NCI-H446 treated with DMSO at 0.1 percent for 48 hours (cell line): ENCODE data around the gene CABLES1.

ENCODE experiments used
- DNase-seq: peaks from one replicate; lab custom pipeline; 2025; lab: John Stamatoyannopoulos, UW

CABLES1 gene

DNA sequence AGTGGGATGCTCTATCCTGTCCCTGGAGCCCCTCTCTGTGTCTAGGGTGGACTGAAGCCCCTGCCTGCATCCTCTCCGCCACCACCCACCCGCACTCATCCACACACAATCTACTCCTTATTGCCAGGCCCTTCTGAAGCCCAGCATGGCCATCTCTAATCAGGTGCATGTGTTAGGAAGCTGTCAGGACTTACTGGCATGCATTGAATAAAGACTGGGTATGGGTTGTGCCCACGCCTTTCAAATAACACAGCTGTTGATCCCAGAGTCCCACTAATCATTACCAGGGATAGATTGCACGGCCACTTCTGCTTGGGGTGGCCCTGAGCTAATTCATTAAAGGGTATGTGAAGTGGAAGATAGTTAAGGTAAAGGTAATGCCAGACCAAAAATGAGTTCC lies 88.4 kb downstream of the CABLES1 start:
- DNase-seq: no peak

GRCh38 chr18:23225503-23225902 lies 90.2 kb downstream of the CABLES1 start:
- peak; percentile 54 for DNase-seq

DNA sequence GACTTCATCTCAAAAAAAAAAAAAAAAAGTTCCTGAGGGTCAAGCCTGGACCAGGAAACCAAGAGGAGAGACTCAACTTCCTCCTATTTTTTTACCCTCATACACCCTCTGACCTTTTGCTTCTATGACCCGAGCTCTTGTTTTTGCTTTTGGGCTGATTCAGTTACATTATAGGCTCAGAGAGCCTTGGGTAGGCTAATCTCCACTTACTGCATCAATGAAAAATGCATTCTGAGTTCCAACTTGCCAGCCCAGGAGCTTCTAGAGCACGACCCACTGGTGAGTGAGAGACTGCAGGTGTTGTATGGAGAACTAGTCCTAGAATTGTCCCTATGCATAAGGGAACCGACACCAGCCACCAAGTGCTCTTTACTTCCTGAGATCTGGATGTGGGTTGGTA lies 91.1 kb downstream of the CABLES1 start:
- no peak for DNase-seq

- DNase-seq: no peak
Measured at GRCh38 chr18:23226930-23227725, 91.8 kb downstream of the CABLES1 start.

GRCh38 chr18:23227726-23228070 lies 92.4 kb downstream of the CABLES1 start:
- DNase-seq: no peak

DNA sequence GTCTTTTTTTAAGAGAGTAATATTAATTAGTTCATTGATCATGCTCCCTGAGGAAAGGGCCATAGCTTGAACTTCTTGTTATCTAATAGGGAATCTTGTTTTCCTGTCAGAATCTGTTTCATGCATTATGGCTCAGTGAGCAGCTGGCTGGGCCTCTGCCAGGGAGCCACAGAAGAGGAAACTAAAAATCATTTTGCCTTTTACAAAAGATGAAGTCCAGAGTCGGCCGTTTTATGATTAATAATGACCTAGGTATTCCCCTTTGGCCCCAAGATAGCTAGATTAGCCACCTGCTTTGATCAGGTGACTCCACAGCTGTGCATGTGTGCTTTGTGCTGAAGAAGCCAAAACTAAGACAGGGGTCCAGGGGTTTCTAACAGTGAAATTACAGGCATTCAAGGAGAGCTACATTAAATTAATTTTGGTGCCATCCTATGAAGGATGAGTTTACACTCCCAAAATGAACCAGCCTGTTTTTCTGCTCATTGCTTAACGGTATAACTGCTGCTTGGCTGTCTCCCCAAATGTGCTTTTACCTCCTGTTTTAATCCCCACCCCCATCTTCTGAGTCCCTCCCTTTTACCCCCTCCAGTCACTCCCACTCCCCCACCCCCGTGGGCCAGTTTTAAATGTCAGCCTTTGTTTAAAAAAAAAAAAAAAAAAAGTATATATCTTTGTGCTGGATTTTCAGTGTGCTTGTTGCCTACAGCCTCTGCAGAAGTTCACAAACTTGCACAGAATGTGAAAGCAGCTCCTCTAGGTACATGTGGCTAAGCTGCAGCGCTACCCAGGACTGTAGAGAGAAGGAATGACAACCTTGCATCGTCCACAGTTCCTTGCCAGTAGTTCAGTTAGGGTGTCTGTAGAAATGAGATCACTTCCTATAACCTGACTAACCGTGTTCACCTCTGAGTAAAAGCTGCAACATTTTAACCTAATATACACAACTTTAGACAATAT lies 93.1 kb downstream of the CABLES1 start:
- no peak for DNase-seq

GRCh38 chr18:23229472-23229871 lies 94.2 kb downstream of the CABLES1 start:
- no peak for DNase-seq

GRCh38 chr18:23230686-23231085 lies 95.4 kb downstream of the CABLES1 start:
- no peak for DNase-seq

DNA sequence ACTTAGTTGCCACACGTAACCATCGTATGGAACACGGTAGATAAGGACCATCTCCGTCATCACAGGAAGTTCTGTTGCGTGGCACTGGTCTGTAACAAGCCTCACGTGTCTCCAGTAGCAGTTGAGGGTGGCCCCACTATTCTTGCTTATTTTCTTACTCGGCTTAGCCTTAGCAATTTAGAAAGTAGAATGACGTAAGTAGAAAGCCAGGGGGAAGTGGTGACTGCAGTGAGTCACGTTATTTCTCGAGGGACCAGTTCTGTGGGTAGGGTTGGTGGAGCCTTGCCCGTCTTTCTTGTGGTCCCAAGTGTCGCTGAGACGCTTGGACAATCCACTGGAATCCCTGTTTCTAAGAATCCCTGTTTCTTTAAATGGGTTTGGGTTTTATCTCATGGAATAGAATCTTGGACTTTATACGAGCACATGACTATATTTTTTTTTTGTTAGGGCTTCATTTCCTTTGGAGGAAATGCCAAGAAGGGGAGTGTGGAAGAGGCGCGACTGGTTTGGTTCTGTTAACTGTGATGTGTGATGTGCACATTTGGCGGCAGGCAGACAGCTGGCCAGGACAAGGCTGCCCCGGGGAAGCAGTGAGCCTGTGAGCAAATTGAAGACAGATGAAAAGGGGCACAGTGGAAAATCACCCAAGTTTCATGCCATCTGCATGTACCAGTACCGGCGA lies 96.2 kb downstream of the CABLES1 start:
- DNase-seq: no peak

DNA sequence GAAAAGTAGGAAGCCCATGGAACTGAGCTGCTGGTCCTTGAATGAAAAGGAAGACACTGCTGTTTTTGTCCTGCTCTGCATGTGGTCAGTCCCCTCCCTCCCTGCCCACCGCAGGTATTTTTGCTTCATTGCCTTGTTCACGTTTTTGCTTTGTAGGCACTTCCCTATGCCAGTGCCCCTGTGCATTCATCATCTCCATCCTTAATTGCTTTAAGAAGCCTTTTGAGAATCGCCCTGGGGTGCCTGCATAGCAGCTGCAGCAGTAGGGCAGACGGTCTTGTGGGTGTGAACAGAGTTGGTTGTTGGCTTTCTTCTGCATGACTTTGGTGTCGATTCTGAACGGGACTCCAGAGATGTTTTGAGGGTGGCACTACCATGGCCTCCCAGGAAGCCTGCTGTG lies 97.0 kb downstream of the CABLES1 start:
- no peak for DNase-seq

DNA sequence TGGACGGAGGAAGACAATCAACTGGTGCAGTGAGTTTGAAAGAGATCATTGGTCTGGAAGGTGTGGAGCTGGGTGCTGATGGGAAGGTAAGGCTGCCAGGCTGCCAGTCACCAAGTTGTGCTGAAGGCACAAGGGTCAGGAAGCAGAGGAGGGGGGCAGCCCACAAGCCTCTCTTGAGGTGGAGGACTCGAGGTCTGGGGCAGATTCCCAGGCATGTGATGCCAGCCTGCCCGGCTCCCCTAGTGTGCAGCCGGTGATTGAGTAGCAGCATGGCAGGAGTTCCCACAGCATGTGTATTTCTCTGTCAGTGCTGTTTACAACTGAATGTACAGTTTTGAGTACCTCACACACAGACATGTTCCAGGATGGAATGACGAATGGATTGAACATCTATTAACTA lies 99.3 kb downstream of the CABLES1 start:
- DNase-seq: no peak

- DNase-seq: no peak
Measured at GRCh38 chr18:23235336-23235735, 100.1 kb downstream of the CABLES1 start.

- DNase-seq: no peak
Measured at GRCh38 chr18:23235860-23236259, 100.6 kb downstream of the CABLES1 start.

DNA sequence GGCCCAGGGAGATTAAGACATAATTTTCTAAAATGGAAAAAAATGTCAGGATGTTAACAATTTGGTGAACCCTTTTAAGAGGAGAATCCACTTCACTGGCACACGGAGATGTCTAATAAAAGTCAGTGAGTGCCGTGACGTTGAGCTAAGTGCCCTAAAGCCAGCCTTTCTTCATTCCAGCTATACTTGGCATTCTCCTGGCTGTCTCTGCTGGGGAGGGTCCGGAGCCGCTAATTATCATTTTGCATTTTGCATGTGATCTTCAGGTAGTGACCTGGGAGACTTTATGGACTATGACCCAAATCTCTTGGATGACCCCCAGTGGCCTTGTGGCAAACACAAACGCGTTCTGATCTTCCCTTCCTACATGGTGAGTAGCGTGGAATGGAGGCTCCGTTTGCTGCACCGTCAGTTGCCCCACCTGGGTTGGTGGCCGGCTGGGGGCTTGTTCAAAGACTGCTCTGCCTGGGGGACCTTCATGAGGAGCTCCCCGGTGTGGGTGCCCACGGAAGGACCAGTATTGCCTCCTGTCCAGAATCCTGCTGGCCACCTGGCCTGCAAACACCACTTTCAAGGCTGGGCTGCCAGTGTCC lies 101.7 kb downstream of the CABLES1 start:
- no peak for DNase-seq

DNA sequence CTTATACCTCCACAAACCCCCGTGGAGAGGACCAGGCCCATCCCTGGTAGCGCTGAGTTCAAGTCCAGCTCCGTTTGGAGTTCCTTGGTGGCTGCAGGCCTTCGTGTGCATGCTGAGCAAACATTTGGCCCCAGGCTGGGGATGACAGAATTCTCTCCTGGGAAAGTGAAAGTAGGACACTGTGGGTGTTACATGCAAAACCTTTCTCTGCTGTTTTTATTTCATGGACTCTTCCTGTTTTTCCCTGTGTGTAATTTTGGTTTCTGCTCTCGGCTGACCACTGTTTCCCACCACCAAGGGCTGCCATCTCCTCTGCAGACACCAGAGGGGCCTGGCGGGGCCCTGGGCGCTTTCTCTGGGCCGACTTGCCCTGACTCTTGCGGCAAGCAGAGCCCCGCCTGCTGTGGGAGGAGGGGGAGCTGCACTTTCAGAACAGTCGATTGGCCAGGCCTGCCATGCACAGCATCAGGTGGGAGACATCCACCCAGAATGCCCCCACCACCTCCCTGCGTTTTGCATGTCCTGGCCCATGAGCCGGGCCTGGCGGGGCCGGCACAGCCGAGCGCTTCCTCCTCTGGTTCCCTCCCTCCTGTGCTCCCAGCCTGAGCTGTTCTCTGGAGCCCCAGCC lies 102.4 kb downstream of the CABLES1 start:
- DNase-seq: no peak

- no peak for DNase-seq
Measured at GRCh38 chr18:23238152-23238531, 102.9 kb downstream of the CABLES1 start.

- DNase-seq: no peak
Measured at GRCh38 chr18:23238651-23239349, 103.5 kb downstream of the CABLES1 start.

GRCh38 chr18:23239350-23239692 lies 104.0 kb downstream of the CABLES1 start:
- DNase-seq: no peak

GRCh38 chr18:23239885-23240608 lies 104.8 kb downstream of the CABLES1 start:
- DNase-seq: no peak

DNA sequence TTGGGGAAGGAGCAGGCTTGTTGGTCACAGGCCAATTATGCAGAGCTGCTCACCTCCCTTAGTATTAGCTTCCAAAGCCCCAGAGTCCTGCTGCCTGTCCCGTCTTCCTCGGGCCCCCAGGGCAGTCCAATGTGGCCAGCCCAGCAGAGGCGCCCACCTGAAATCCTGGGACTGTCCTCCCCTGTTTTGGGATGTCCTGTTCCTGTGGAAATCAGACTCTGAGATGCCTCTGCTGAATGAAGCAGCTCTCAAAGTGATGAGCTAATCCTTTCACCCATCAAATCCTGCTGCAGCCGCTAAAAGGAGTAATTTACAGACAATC lies 105.3 kb downstream of the CABLES1 start:
- DNase-seq: no peak
